A673 (cell line): ENCODE data around the gene SORBS2. TPM values are rescaled to one million over a fixed set of nuclear protein-coding genes. Genes with fewer than 3 reads are reported as not detected.

Experiments used
- BruUV-seq: library from RNA; stranded (reverse); fragments of 400-500 nt; replicated peaks from 2 replicates; lab custom pipeline; 2021; lab: Mats Ljungman, UMichigan
- CTCF ChIA-PET: fragments of 300-600 bp; sonication (Branson Sonifier 250); formaldehyde crosslinking; loops from one replicate; lab custom pipeline; 2022; ENCODE audit warnings: antibody characterized with exemption; lab: Charles Lee
- POLR2A ChIA-PET: fragments of 300-600 bp; sonication (Branson Sonifier 250); formaldehyde crosslinking; loops from one replicate; lab custom pipeline; 2022; ENCODE audit warnings: antibody characterized with exemption; ENCODE audit not compliant: low non-redundant PET; lab: Charles Lee
- DNase-seq: peaks from one replicate; pipeline ENCODE4 v3.0.0-alpha.2; 2015; ENCODE audit warnings: low spot score
- H3K27ac ChIP-seq: fragments of 200-600 bp; sonication (generic); 2 replicates; pipeline ENCODE4 v1.5.1; 2016; ENCODE audit warnings: mixed run types, low read depth, mild to moderate bottlenecking, mixed read lengths, antibody characterized with exemption, low read length; ENCODE audit not compliant: poor library complexity, severe bottlenecking
- H3K27me3 ChIP-seq: fragments of 200-600 bp; sonication (generic); replicated peaks from 2 replicates; pipeline ENCODE4 v1.6.1; 2017; ENCODE audit warnings: mixed run types, low read depth, mild to moderate bottlenecking, mixed read lengths, antibody characterized with exemption, low read length; ENCODE audit not compliant: insufficient read depth, poor library complexity
- H3K36me3 ChIP-seq: fragments of 200-600 bp; sonication (generic); 2 replicates; pipeline ENCODE4 v1.6.1; 2016; ENCODE audit warnings: mixed run types, mild to moderate bottlenecking, mixed read lengths, antibody characterized with exemption, low read length; ENCODE audit not compliant: insufficient read depth, poor library complexity, severe bottlenecking
- H3K4me1 ChIP-seq: fragments of 200-600 bp; sonication (generic); 2 replicates; pipeline ENCODE4 v1.6.1; 2017; ENCODE audit warnings: mixed run types, mild to moderate bottlenecking, mixed read lengths, antibody characterized with exemption, low read length; ENCODE audit not compliant: insufficient read depth, poor library complexity, severe bottlenecking
- H3K4me3 ChIP-seq: fragments of 200-600 bp; sonication (generic); 2 replicates; pipeline ENCODE4 v1.5.1; 2016; ENCODE audit warnings: low read depth, mixed run types, mild to moderate bottlenecking, mixed read lengths, low read length; ENCODE audit not compliant: poor library complexity, severe bottlenecking
- H3K9me3 ChIP-seq: fragments of 200-600 bp; sonication (generic); 2 replicates; pipeline ENCODE4 v1.6.1; 2016; ENCODE audit warnings: mixed run types, low read depth, mild to moderate bottlenecking, mixed read lengths, antibody characterized with exemption, low read length; ENCODE audit not compliant: poor library complexity, severe bottlenecking
- EZH2 ChIP-seq: fragments of 200-600 bp; sonication (generic); IDR thresholded peaks from 2 replicates; pipeline ENCODE4 v1.6.1; 2017; ENCODE audit warnings: borderline replicate concordance, low read depth, mild to moderate bottlenecking, mixed read lengths, antibody characterized with exemption, low read length; ENCODE audit not compliant: poor library complexity, severe bottlenecking
- intact Hi-C: fragments of 100-400 bp; cut with micrococcal nuclease; formaldehyde crosslinking; loops from one replicate; pipeline ENCODE4 v1.10.0; 2022; ENCODE audit not compliant: unreplicated experiment
- total RNA-seq: library from RNA; stranded (reverse); gene quantifications from 2 replicates; pipeline ENCODE4 v1.2.3, GENCODE V29; 2021
- TF ChIP-seq, protein P1 (sequence below): fragments of 300-800, 200-600 bp; sonication (generic); conservative IDR thresholded peaks from 2 replicates; pipeline ENCODE4 v1.5.1; 2017; ENCODE audit warnings: low read depth, mild to moderate bottlenecking, antibody characterized with exemption, low read length, moderate library complexity, mixed read lengths

SORBS2 gene
- total RNA-seq, 1 experiment from 2014 or later = not detected

GRCh38 chr4:185783574-185783973, 28.4 kb downstream of the SORBS2 start:
- no TSS peak for BruUV-seq
- no peaks in the 10 kb centered on the region for H3K27me3 ChIP-seq

GRCh38 chr4:185782523-185782922, 29.5 kb downstream of the SORBS2 start:
- no TSS peak for BruUV-seq
- Histone ChIP-seq H3K9me3 (no peaks in the 10 kb centered on the region), H3K4me1 (no peaks in the 10 kb centered on the region), H3K4me3 (no peak overlapping the region), H3K36me3 (no peaks in the 10 kb centered on the region), H3K27ac (no peak overlapping the region), H3K27me3 (no peaks in the 10 kb centered on the region)
- no peak for TF ChIP-seq EZH2
- TF ChIP-seq, protein P1, sequence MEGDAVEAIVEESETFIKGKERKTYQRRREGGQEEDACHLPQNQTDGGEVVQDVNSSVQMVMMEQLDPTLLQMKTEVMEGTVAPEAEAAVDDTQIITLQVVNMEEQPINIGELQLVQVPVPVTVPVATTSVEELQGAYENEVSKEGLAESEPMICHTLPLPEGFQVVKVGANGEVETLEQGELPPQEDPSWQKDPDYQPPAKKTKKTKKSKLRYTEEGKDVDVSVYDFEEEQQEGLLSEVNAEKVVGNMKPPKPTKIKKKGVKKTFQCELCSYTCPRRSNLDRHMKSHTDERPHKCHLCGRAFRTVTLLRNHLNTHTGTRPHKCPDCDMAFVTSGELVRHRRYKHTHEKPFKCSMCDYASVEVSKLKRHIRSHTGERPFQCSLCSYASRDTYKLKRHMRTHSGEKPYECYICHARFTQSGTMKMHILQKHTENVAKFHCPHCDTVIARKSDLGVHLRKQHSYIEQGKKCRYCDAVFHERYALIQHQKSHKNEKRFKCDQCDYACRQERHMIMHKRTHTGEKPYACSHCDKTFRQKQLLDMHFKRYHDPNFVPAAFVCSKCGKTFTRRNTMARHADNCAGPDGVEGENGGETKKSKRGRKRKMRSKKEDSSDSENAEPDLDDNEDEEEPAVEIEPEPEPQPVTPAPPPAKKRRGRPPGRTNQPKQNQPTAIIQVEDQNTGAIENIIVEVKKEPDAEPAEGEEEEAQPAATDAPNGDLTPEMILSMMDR = no peak
- no peak for DNase-seq
- intact Hi-C loops = no loop called here
- ChIA-PET POLR2A (no interaction called here), CTCF (no interaction called here)

More at GRCh38 chr4:185783574-185783973, 28.4 kb downstream of the SORBS2 start:
- ChIA-PET POLR2A (no interaction called here), CTCF (no interaction called here)
- no peak overlapping the region for H3K4me3 ChIP-seq
- no peak for DNase-seq
- H3K27ac ChIP-seq = no peak overlapping the region
- intact Hi-C loops = no loop called here
- no peaks in the 10 kb centered on the region for H3K9me3 ChIP-seq
- H3K4me1 ChIP-seq = no peaks in the 10 kb centered on the region
- H3K36me3 ChIP-seq = no peaks in the 10 kb centered on the region
- TF ChIP-seq, protein P1 = no peak
- no peak for TF ChIP-seq EZH2

DNA sequence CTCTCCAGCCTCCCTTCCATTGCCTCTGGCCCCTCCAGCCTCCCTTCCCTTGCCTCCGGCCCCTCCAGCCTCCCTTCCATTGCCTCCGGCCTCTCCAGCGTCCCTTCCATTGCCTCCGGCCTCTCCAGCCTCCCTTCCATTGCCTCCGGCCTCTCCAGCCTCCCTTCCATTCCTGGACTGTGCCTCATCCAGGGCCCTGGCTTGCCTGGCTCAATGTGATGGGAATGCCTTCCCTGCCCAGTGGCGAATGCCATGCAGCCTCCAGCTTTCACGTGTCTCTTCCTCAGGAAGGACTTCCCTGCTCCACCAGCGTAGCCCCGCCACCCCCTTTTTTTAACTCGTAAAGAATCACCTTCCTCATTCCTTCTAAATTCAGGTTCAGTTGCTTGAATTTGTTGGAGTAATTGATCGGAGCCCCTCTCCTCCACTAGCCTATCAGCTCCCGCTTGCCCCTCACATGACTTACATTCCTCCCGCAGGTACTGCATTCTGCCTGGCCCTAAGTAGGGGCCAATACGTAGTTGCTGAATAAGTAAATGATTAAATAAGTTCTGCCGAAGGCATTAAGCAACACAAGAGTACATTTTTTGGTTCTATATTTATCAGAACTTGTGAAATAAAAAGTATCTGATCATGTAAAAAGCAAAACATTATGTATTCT, 30.3 kb downstream of the SORBS2 start:
- Histone ChIP-seq H3K4me3 (no peak overlapping the region), H3K27ac (no peak overlapping the region), H3K9me3 (no peaks in the 10 kb centered on the region), H3K27me3 (no peaks in the 10 kb centered on the region), H3K36me3 (no peaks in the 10 kb centered on the region), H3K4me1 (no peaks in the 10 kb centered on the region)
- TF ChIP-seq, protein P1 = no peak
- TF ChIP-seq EZH2 = no peak
- CTCF ChIA-PET = no interaction called here
- POLR2A ChIA-PET = no interaction called here
- no TSS peak for BruUV-seq
- DNase-seq = no peak
- intact Hi-C loops = no loop called here
